Prostate gland (tissue), 2 donors: ENCODE data around the gene ELOVL5. TPM values are rescaled to one million over a fixed set of nuclear protein-coding genes. Genes with fewer than 3 reads are reported as not detected.
A peak's percentile ranks its signal among the peaks of the same experiment; 100 is the strongest.
"Not testable (repeated sequence)": the region's sequence is repeated elsewhere in the genome, so short reads cannot be mapped to it uniquely, and the experiment has no call there.

Experiments
- DNase-seq: peaks from one replicate; pipeline ENCODE4 v3.0.0-alpha.2; 2019; ENCODE audit warnings: low spot score
- H3K27ac ChIP-seq, 2 donors: fragments of 200-600 bp; sonication (generic); 2 replicates each; pipeline ENCODE4 v1.5.1; 2017 to 2019
- H3K27me3 ChIP-seq: fragments of 200-600 bp; sonication (generic); replicated peaks from 2 replicates; pipeline ENCODE4 v1.5.1; 2019; ENCODE audit not compliant: insufficient read depth
- H3K36me3 ChIP-seq, 2 donors: fragments of 200-600 bp; sonication (generic); 1 replicate in 1 of 2; 2 replicates in 1 of 2; pipeline versions ENCODE4 v1.5.1 to v1.8.1; 2017 to 2019
- H3K4me1 ChIP-seq: fragments of 200-600 bp; sonication (generic); replicated peaks from 2 replicates; pipeline ENCODE4 v1.5.1; 2019
- H3K4me3 ChIP-seq, 2 donors: fragments of 200-600 bp; sonication (generic); 2 replicates each; pipeline ENCODE4 v1.5.1; 2017 to 2019
- H3K9me3 ChIP-seq: fragments of 200-600 bp; sonication (generic); 2 replicates; pipeline ENCODE4 v1.5.1; 2017
- POLR2A ChIP-seq: fragments of 450-650 bp; IDR thresholded peaks from one replicate; pipeline ENCODE4 v1.6.1; 2016; ENCODE audit warnings: antibody characterized with exemption, mild to moderate bottlenecking
- POLR2AphosphoS5 ChIP-seq: sonication (generic); formaldehyde crosslinking; IDR thresholded peaks from one replicate; pipeline ENCODE4 v1.6.1; 2017; ENCODE audit warnings: antibody characterized with exemption
- WGBS: methylation state at CpG from one replicate; pipeline ENCODE4 v1.1.5; 2018; 5-methylcytosine and 5-hydroxymethylcytosine counted together
- intact Hi-C: fragments of 100-400 bp; cut with DNase I; formaldehyde crosslinking; loops from one replicate; pipeline ENCODE4 v1.14.2; 2022
- total RNA-seq, 2 donors: library from RNA; depleted of rRNA; stranded (reverse); fragments of >200 nt; gene quantifications; one replicate each; pipeline ENCODE4 v1.1.0, GENCODE V29; 2016
- TF ChIP-seq, protein P1 (sequence below), 4 experiments: fragments of 200-600 bp in 2 of 4; fragments of 450-650 bp in 2 of 4; sonication (generic) in 2 of 4; IDR thresholded peaks; 1 replicate in 3 of 4; 2 replicates in 1 of 4; pipeline ENCODE4 v1.5.1; 2016 to 2019; ENCODE audit warnings: antibody characterized with exemption in 4 of 4, mild to moderate bottlenecking in 2 of 4, moderate library complexity in 2 of 4

Gene ELOVL5
- total RNA-seq, 2 donors from 2014 or later, result 193 to 353 TPM

DNA sequence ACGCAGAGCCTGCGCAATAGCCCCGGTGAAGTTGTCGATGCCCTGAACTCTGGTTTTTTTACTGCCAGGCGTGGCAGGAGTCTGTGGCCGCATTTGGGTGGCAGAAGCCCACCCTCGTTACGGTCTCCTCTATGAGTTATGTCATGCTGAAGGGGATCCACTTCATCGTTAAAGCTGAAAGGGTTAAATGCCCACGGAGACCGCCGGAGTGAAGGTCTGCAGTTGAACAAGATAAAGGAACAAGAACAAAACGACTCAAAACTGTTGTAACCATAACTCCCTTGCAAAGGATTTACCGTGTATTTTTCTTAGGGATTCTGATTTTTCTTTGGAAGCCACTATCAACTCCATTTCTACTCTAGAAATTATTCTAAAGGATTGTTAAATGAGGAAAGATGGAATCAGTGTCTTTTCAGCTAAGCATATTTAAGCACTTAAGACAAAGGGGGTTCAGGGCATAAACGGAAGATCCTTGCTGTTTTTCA lies 501 bp upstream of the ELOVL5 start:
- TF ChIP-seq POLR2A (no peak), POLR2AphosphoS5 (no peak)
- TF ChIP-seq, protein P1, sequence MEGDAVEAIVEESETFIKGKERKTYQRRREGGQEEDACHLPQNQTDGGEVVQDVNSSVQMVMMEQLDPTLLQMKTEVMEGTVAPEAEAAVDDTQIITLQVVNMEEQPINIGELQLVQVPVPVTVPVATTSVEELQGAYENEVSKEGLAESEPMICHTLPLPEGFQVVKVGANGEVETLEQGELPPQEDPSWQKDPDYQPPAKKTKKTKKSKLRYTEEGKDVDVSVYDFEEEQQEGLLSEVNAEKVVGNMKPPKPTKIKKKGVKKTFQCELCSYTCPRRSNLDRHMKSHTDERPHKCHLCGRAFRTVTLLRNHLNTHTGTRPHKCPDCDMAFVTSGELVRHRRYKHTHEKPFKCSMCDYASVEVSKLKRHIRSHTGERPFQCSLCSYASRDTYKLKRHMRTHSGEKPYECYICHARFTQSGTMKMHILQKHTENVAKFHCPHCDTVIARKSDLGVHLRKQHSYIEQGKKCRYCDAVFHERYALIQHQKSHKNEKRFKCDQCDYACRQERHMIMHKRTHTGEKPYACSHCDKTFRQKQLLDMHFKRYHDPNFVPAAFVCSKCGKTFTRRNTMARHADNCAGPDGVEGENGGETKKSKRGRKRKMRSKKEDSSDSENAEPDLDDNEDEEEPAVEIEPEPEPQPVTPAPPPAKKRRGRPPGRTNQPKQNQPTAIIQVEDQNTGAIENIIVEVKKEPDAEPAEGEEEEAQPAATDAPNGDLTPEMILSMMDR (IDR thresholded peaks at IDR 0.05), result no peak
- WGBS, result 1% methylated on average over 15 of the region's 15 CpGs
- peak overlapping the region; percentile 77 to 81 for H3K4me3 ChIP-seq
- H3K27me3 ChIP-seq, result no peaks in the 10 kb centered on the region
- peaks cover 5% of the 10 kb centered on the region for H3K4me1 ChIP-seq
- intact Hi-C loops, result loop anchor here (1.0 to 5.0 kb wide), 2 partner anchors 9 to 47 kb away; no protein-coding TSS in a partner anchor
- H3K36me3 ChIP-seq, result no peaks in the 10 kb centered on the region
- H3K9me3 ChIP-seq, result no peaks in the 10 kb centered on the region
- DNase-seq, result no peak
- peak overlapping the region; percentile 99 for H3K27ac ChIP-seq

DNA sequence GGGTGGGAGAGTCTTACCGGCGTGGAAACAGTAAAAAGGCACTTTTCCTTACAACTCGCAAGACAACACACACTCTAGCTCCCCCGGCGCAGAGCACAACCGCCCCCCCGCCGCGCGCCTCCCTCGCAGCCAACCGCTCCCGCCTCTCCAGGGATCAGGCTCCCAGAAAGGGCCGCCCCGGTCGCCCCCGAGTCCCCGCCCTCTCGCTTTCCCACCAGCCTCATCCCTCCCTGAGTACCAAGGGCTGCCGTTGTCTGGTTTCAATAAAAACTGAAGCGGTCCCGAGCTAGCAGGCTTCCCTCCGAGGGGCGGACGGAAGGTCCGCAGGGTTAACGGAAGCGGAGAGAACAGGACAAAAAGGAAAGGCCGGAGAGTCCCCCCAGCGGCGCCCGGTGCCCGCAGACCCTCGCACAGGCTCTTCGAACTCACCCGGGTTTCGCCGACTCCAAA lies 804 bp downstream of the ELOVL5 start:
- WGBS, result under 1% methylated on average over 37 of the region's 38 CpGs
- Histone ChIP-seq H3K4me3 (peak overlapping the region; percentile 77 to 81), H3K4me1 (peaks cover 5% of the 10 kb centered on the region), H3K27me3 (no peaks in the 10 kb centered on the region), H3K27ac (peak overlapping the region; percentile 99), H3K36me3 (no peaks in the 10 kb centered on the region), H3K9me3 (no peaks in the 10 kb centered on the region)
- peak; percentile 55 for DNase-seq
- intact Hi-C loops, result loop anchor here (5.0 kb wide), 1 partner anchor 46 kb away; no protein-coding TSS in a partner anchor
- no peak for TF ChIP-seq POLR2AphosphoS5

GRCh38 chr6:53347250-53347920 lies 1.4 kb downstream of the ELOVL5 start:
- intact Hi-C loops, result loop anchor here (5.0 kb wide), 1 partner anchor 45 kb away; no protein-coding TSS in a partner anchor
- peak; percentile 43 for DNase-seq
- H3K4me1 ChIP-seq, result peaks cover 10% of the 10 kb centered on the region

DNA sequence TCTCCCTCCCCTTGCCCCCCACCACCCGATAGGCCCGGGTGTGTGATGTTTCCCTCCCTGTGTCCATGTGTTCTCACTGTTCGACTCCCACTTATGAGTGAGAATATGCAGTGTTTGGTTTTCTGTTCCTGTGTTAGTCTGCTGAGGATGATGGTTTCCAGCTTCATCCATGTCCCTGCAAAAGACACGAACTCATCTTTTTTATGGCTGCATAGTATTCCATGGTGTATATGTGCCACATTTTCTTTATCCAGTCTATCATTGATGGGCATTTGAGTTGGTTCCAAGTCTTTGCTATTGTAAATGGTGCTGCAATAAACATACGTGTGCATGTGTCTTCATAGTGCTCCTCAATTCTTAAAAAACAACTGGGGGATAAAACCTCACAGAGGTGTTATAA lies 2.7 kb downstream of the ELOVL5 start:
- 91% methylated on average over 5 of the region's 5 CpGs for WGBS
- intact Hi-C loops, result loop anchor here (5.0 kb wide), 1 partner anchor 44 kb away; no protein-coding TSS in a partner anchor
- H3K36me3 ChIP-seq, H3K4me3 ChIP-seq, H3K27ac ChIP-seq, DNase-seq, H3K9me3 ChIP-seq, H3K27me3 ChIP-seq: not testable (repeated sequence)
- peaks cover 11% of the 10 kb centered on the region for H3K4me1 ChIP-seq

More at GRCh38 chr6:53347250-53347920, 1.4 kb downstream of the ELOVL5 start:
- no peaks in the 10 kb centered on the region for H3K27me3 ChIP-seq
- no peaks in the 10 kb centered on the region for H3K36me3 ChIP-seq
- no peaks in the 10 kb centered on the region for H3K9me3 ChIP-seq
- peak overlapping the region; percentile 77 to 81 for H3K4me3 ChIP-seq
- no peak for TF ChIP-seq POLR2A
- no peak for TF ChIP-seq POLR2AphosphoS5
- TF ChIP-seq, protein P1 (IDR thresholded peaks at IDR 0.05), result no peak
- H3K27ac ChIP-seq, result peak overlapping the region; percentile 99
- WGBS, result 2% methylated on average over 23 of the region's 23 CpGs

GRCh38 chr6:53344969-53345368 lies 3.8 kb downstream of the ELOVL5 start:
- no peak for TF ChIP-seq POLR2A
- no peak for TF ChIP-seq POLR2AphosphoS5
- TF ChIP-seq, protein P1 (IDR thresholded peaks at IDR 0.05), result no peak
- H3K27ac ChIP-seq, result no peak overlapping the region
- H3K27me3 ChIP-seq, result no peaks in the 10 kb centered on the region
- peaks cover 11% of the 10 kb centered on the region for H3K4me1 ChIP-seq
- H3K36me3 ChIP-seq, result no peaks in the 10 kb centered on the region
- H3K4me3 ChIP-seq, result no peak overlapping the region
- 67% methylated on average over 1 of the region's 1 CpG for WGBS
- no peaks in the 10 kb centered on the region for H3K9me3 ChIP-seq
- no peak for DNase-seq
- intact Hi-C loops, result loop anchor here (5.0 kb wide), 1 partner anchor 43 kb away; no protein-coding TSS in a partner anchor

GRCh38 chr6:53343092-53343491 lies 5.7 kb downstream of the ELOVL5 start:
- intact Hi-C loops, result no loop called here
- Histone ChIP-seq H3K9me3 (no peaks in the 10 kb centered on the region), H3K27me3 (no peaks in the 10 kb centered on the region), H3K36me3 (no peaks in the 10 kb centered on the region), H3K27ac (no peak overlapping the region), H3K4me1 (peaks cover 11% of the 10 kb centered on the region), H3K4me3 (no peak overlapping the region)
- DNase-seq, result no peak
- 49% methylated on average over 3 of the region's 3 CpGs for WGBS
- TF ChIP-seq POLR2A (no peak), POLR2AphosphoS5 (no peak)
- TF ChIP-seq, protein P1 (IDR thresholded peaks at IDR 0.05), result no peak
